Measurements from ENCODE around the gene RAB3A.

DNA sequence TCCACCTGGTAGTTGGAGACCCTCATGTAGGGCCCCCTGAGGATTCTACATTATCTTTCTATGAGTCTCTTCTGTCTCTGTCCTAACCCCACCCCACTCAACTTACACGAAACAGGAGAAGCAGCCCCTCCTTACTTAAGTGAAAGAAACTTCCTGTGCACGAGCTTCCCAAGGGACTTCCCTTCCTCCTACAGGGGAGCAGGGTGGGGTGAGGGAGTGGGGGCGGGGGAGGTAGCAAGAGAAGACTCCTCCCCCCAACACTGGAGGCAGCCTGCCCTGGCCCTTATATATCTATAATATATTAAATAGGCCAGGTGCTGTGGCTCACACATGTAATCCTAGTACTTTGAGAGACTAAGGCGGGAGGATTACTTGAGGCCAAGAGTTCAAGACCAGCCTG, 27.9 kb upstream of the RAB3A start:
- TF ChIP-seq, protein P1, sequence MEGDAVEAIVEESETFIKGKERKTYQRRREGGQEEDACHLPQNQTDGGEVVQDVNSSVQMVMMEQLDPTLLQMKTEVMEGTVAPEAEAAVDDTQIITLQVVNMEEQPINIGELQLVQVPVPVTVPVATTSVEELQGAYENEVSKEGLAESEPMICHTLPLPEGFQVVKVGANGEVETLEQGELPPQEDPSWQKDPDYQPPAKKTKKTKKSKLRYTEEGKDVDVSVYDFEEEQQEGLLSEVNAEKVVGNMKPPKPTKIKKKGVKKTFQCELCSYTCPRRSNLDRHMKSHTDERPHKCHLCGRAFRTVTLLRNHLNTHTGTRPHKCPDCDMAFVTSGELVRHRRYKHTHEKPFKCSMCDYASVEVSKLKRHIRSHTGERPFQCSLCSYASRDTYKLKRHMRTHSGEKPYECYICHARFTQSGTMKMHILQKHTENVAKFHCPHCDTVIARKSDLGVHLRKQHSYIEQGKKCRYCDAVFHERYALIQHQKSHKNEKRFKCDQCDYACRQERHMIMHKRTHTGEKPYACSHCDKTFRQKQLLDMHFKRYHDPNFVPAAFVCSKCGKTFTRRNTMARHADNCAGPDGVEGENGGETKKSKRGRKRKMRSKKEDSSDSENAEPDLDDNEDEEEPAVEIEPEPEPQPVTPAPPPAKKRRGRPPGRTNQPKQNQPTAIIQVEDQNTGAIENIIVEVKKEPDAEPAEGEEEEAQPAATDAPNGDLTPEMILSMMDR (conservative IDR thresholded peaks at IDR 0.05 in 1 of 2, IDR thresholded peaks at IDR 0.05 in 1 of 2; ENCODE audit: extremely low read depth in 1 of 2, insufficient read depth in 1 of 2, low read depth in 1 of 2, low read length in 2 of 2): no peak
- no peak for TF ChIP-seq EZH2 (IDR thresholded peaks at IDR 0.05; ENCODE audit: borderline replicate concordance, low read length)
